Nephron (organoid): ENCODE measurements around the gene CHRNA3.

Experiments used
- H3K27ac Mint-ChIP-seq, 3 experiments: 2 replicates each; pipeline ENCODE4 v1.8.0; 2020; ENCODE audit warnings: mixed read lengths in 3 of 3, mild to moderate bottlenecking in 2 of 3, moderate library complexity in 1 of 3
- H3K27me3 Mint-ChIP-seq: 2 replicates; pipeline ENCODE4 v1.8.0; 2021; ENCODE audit warnings: low read depth, mild to moderate bottlenecking, moderate library complexity, mixed read lengths
- H3K36me3 Mint-ChIP-seq: 2 replicates; pipeline ENCODE4 v1.8.0; 2020; ENCODE audit warnings: low read depth, mixed read lengths
- H3K4me1 Mint-ChIP-seq: 2 replicates; pipeline ENCODE4 v1.8.0; 2020; ENCODE audit warnings: mixed read lengths
- H3K4me3 Mint-ChIP-seq, 3 experiments: 2 replicates each; pipeline ENCODE4 v1.8.0; 2020; ENCODE audit warnings: mild to moderate bottlenecking in 3 of 3, mixed read lengths in 3 of 3, moderate library complexity in 2 of 3
- H3K9me3 Mint-ChIP-seq: 2 replicates; pipeline ENCODE4 v1.8.0; 2020; ENCODE audit warnings: mixed read lengths
- CTCF ChIP-seq, 3 experiments: fragments of 200-600 bp; sonication (generic); IDR thresholded peaks; one replicate each; pipeline ENCODE4 v1.5.0; 2021; ENCODE audit warnings: antibody characterized with exemption in 3 of 3; ENCODE audit not compliant: unreplicated experiment in 3 of 3

CHRNA3 gene

GRCh38 chr15:78640527-78641101 is 19.8 kb upstream of the CHRNA3 start:
- Mint-ChIP-seq H3K27me3 (peaks cover 3% of the 10 kb centered on the region), H3K4me1 (peaks cover 18% of the 10 kb centered on the region), H3K27ac (no peak overlapping the region), H3K36me3 (no peaks in the 10 kb centered on the region), H3K9me3 (no peaks in the 10 kb centered on the region), H3K4me3 (peak overlapping the region; percentile 77 to 89 (median 80))
- TF ChIP-seq CTCF (IDR thresholded peaks at IDR 0.05; ENCODE audit: unreplicated experiment in 3 of 3): no peak

GRCh38 chr15:78638658-78639314 is 18.0 kb upstream of the CHRNA3 start:
- Mint-ChIP-seq H3K27me3 (peaks cover 3% of the 10 kb centered on the region), H3K36me3 (peaks cover 4% of the 10 kb centered on the region), H3K9me3 (peaks cover 2% of the 10 kb centered on the region), H3K27ac (peak overlapping the region; percentile 55 to 68 (median 65)), H3K4me1 (peaks cover 18% of the 10 kb centered on the region), H3K4me3 (peak overlapping the region; percentile 65 to 77 (median 72))
- TF ChIP-seq CTCF (IDR thresholded peaks at IDR 0.05; ENCODE audit: unreplicated experiment in 3 of 3): peak; percentile 67 to 78 (median 75)

GRCh38 chr15:78637776-78638435 is 17.1 kb upstream of the CHRNA3 start:
- Mint-ChIP-seq H3K4me1 (peaks cover 18% of the 10 kb centered on the region), H3K27ac (no peak overlapping the region), H3K9me3 (peaks cover 2% of the 10 kb centered on the region), H3K27me3 (peaks cover 3% of the 10 kb centered on the region), H3K36me3 (peaks cover 12% of the 10 kb centered on the region), H3K4me3 (no peak overlapping the region)
- TF ChIP-seq CTCF (IDR thresholded peaks at IDR 0.05; ENCODE audit: unreplicated experiment in 3 of 3): no peak

GRCh38 chr15:78636378-78636859 is 15.6 kb upstream of the CHRNA3 start:
- H3K27me3 Mint-ChIP-seq: peaks cover 3% of the 10 kb centered on the region
- H3K4me1 Mint-ChIP-seq: peaks cover 8% of the 10 kb centered on the region
- TF ChIP-seq CTCF (IDR thresholded peaks at IDR 0.05; ENCODE audit: unreplicated experiment in 3 of 3): no peak
- H3K4me3 Mint-ChIP-seq: no peak overlapping the region
- H3K9me3 Mint-ChIP-seq: peaks cover 6% of the 10 kb centered on the region
- H3K36me3 Mint-ChIP-seq: peaks cover 25% of the 10 kb centered on the region
- no peak overlapping the region for H3K27ac Mint-ChIP-seq

GRCh38 chr15:78635346-78635745 is 14.6 kb upstream of the CHRNA3 start:
- Mint-ChIP-seq H3K36me3 (peaks cover 26% of the 10 kb centered on the region), H3K9me3 (peaks cover 6% of the 10 kb centered on the region), H3K27ac (no peak overlapping the region), H3K4me1 (peaks cover 5% of the 10 kb centered on the region), H3K27me3 (peaks cover 3% of the 10 kb centered on the region), H3K4me3 (no peak overlapping the region)
- TF ChIP-seq CTCF (IDR thresholded peaks at IDR 0.05; ENCODE audit: unreplicated experiment in 3 of 3): no peak
